Measurements from ENCODE around the gene CNR2. TPM values are rescaled to one million over a fixed set of nuclear protein-coding genes. Genes with fewer than 3 reads are reported as not detected.
A peak's percentile ranks its signal among the peaks of the same experiment; 100 is the strongest.

Gene CNR2
- total RNA-seq, 6 experiments from 2014 or later = not detected

DNA sequence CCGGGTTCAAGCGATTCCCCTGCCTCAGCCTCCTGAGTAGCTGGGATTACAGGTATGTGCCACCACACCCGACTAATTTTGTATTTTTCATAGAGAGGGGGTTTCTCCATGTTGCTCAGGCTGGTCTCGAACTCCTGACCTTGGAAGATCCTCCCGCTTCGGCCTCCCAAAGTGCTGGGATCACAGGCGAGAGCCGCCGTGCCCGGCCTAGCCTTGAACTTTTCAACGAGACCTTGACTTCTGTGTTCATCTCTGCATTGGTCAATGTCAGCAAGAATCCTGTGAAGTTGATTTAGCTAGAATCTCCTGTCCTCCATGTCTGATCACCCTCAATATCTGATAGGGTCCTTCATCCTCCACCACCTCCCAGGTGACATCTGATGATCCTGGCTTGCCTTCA lies 11.4 kb upstream of the CNR2 start:
- TF ChIP-seq, protein P1, sequence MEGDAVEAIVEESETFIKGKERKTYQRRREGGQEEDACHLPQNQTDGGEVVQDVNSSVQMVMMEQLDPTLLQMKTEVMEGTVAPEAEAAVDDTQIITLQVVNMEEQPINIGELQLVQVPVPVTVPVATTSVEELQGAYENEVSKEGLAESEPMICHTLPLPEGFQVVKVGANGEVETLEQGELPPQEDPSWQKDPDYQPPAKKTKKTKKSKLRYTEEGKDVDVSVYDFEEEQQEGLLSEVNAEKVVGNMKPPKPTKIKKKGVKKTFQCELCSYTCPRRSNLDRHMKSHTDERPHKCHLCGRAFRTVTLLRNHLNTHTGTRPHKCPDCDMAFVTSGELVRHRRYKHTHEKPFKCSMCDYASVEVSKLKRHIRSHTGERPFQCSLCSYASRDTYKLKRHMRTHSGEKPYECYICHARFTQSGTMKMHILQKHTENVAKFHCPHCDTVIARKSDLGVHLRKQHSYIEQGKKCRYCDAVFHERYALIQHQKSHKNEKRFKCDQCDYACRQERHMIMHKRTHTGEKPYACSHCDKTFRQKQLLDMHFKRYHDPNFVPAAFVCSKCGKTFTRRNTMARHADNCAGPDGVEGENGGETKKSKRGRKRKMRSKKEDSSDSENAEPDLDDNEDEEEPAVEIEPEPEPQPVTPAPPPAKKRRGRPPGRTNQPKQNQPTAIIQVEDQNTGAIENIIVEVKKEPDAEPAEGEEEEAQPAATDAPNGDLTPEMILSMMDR (IDR thresholded peaks at IDR 0.05) = no peak
- DNase-seq = no peak
- H3K27me3 Mint-ChIP-seq (ENCODE audit: insufficient read depth) = peaks cover 18% of the 10 kb centered on the region
- no peaks in the 10 kb centered on the region for H3K36me3 Mint-ChIP-seq (ENCODE audit: low read depth)
- no peak overlapping the region for H3K27ac Mint-ChIP-seq
- H3K4me1 Mint-ChIP-seq (ENCODE audit: low read depth) = peaks cover 5% of the 10 kb centered on the region; the same call in 1 of the 2 replicates
- no peaks in the 10 kb centered on the region for H3K9me3 Mint-ChIP-seq
- H3K4me3 Mint-ChIP-seq = no peak overlapping the region

DNA sequence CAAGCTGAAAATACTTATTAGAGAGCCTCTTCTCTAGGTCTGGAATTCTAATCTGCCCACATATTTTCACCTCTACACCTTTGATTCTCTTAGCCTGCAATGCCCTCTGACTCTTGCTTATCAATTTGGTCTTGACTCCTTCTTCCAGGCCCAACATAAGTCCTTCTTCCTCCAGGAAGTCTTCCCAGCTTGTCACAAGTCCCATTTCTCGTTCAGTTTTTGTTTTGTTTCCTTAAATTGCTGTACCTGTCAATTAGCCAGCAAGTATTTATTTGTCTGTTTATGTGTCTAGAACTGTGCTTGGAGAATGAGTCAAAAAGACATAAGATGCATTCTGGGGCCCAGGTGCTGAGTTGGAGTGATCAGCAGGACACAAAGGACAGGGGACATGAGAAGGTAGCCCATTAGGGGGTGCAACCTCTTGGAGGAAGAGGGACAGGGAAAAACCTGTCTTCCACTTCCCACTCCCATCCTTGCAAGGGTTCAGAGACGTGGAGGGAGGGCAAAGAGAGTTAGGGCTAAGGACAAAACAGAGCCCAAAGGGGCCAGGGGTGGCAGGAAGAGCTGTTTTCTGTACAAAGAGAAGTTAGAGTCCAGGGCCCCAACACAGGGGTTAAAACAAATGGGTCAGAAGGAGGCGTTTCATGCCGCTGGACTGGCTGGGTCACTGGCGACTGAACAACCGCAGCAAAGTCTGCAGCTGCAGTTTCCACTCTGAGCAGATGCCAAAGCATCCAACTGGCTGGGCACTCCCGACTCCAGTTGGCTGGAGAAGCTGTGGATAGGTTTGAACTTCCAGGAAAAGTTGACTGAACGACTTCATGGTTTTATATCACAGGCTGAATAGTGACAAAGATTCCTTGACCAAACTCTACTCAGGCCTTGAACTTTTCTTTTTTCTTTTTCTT lies 10.7 kb upstream of the CNR2 start:
- Mint-ChIP-seq H3K4me3 (no peak overlapping the region), H3K27me3 (ENCODE audit: insufficient read depth) (peaks cover 18% of the 10 kb centered on the region), H3K9me3 (no peaks in the 10 kb centered on the region), H3K4me1 (ENCODE audit: low read depth) (peaks cover 5% of the 10 kb centered on the region; the same call in 1 of the 2 replicates), H3K36me3 (ENCODE audit: low read depth) (no peaks in the 10 kb centered on the region), H3K27ac (no peak overlapping the region)
- TF ChIP-seq, protein P1 (IDR thresholded peaks at IDR 0.05) = no peak
- peak; percentile 16 for DNase-seq

DNA sequence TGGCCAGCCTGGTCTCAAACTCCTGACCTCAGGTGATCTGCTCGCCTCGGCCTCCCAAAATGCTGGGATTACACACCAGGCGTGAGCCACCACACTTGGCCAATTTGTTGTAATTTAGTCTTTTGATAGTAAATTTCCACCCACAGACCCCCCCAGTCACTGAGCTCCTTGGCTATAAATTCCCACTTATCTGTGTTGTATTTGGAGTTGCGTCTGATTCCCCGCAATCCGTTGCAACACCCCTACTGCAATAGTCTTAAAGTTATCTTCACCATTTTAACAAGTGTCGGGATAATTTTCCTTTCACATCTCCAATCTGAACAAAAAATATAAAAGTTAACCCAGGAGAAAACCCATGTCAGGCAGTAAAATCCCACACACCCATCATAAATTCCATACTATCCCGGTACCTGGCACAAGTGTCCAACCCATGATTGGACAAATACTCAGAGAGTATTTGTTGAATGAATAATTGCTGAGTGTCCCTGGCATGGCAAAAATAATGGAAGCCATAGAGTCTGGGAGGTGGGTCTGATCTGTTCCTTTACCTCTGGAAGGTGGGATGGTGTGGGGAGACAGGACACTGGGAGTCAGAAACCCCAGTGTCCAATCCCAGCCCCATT lies 9.3 kb upstream of the CNR2 start:
- H3K36me3 Mint-ChIP-seq (ENCODE audit: low read depth) = no peaks in the 10 kb centered on the region
- H3K27ac Mint-ChIP-seq = no peak overlapping the region
- DNase-seq = no peak
- no peaks in the 10 kb centered on the region for H3K9me3 Mint-ChIP-seq
- TF ChIP-seq, protein P1 (IDR thresholded peaks at IDR 0.05) = no peak
- peaks cover 5% of the 10 kb centered on the region; the same call in 1 of the 2 replicates for H3K4me1 Mint-ChIP-seq (ENCODE audit: low read depth)
- H3K4me3 Mint-ChIP-seq = no peak overlapping the region
- H3K27me3 Mint-ChIP-seq (ENCODE audit: insufficient read depth) = peaks cover 18% of the 10 kb centered on the region

- Mint-ChIP-seq H3K4me3 (no peak overlapping the region), H3K27ac (no peak overlapping the region), H3K9me3 (no peaks in the 10 kb centered on the region), H3K36me3 (ENCODE audit: low read depth) (no peaks in the 10 kb centered on the region), H3K4me1 (ENCODE audit: low read depth) (0 out of 2 replicates have a peak, but pooled peaks cover 5% of the 10 kb centered on the region), H3K27me3 (ENCODE audit: insufficient read depth) (peaks cover 6% of the 10 kb centered on the region)
- DNase-seq = peak; percentile 53
- TF ChIP-seq, protein P1 (IDR thresholded peaks at IDR 0.05) = peak; percentile 77
Observed at GRCh38 chr1:23916209-23917131, 3.3 kb upstream of the CNR2 start.

DNA sequence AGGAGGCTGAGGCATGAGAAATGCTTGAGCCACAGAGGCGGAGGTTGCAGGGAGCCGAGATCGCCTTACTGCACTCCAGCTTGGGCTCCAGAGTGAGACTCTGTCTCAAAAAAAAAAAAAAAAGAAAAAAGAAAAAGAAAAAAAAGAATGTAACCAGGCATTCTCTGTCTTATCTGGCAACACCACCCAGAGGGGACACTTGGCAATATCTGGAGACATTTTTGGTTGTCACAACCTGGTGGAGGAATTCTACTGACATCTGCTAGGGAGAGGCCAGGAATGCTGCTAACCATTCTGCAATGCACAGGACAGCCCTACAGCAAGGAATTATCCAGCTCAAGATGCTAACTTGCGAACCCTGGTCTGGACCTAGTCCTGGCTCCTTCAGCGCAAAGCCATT lies 2.3 kb upstream of the CNR2 start:
- no peak for DNase-seq
- Mint-ChIP-seq H3K27me3 (ENCODE audit: insufficient read depth) (peaks cover 12% of the 10 kb centered on the region), H3K4me1 (ENCODE audit: low read depth) (0 out of 2 replicates have a peak, but pooled peaks cover 5% of the 10 kb centered on the region), H3K4me3 (no peak overlapping the region), H3K36me3 (ENCODE audit: low read depth) (no peaks in the 10 kb centered on the region), H3K27ac (no peak overlapping the region), H3K9me3 (no peaks in the 10 kb centered on the region)
- TF ChIP-seq, protein P1 (IDR thresholded peaks at IDR 0.05) = no peak
